Measurements from ENCODE around the gene IFT22.
"Not testable (repeated sequence)": the region's sequence is repeated elsewhere in the genome, so short reads cannot be mapped to it uniquely, and the experiment has no call there.

Gene IFT22

DNA sequence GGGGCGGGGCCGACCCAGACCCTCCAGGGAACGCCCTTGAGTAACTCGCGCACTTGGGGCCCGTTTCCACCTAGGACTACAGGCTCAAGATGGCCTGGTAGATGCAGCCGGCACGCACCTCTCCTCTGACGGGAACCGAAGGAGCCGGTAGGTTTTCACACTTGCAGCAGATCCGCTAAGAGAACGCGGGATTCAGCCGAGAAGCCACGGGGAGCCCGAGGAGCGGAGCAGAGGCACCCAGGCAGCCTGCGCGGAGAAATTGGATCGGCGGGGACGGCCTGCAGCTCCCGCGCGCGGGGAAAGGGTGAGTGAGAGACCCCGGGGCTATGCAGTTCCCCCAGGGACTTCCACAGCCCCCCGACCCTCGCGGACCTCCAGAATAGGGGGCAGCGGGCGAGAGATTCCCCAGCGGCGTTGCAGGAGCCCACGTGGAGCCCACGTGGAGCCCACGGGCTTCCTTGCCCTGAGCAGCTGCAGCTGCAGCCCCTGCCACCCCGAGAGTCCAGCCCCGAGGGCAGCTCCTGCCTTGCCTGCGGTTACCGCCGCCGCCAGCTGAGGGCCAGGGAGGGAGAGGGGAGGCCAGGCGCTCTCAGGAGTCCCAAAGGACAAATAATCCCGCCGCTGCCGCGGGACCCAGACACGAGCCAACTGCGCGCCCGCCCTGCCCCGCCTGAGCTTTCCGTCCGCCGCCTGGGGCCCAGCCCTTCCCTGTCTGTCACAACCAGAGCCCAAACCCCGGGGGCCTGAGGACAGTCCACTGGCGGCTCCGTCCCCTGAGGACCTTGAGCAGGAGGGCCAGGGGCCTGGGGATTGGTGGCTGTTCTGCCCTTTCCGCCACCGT is 13.1 kb downstream of the IFT22 start:
- DNase-seq, result no peak

DNA sequence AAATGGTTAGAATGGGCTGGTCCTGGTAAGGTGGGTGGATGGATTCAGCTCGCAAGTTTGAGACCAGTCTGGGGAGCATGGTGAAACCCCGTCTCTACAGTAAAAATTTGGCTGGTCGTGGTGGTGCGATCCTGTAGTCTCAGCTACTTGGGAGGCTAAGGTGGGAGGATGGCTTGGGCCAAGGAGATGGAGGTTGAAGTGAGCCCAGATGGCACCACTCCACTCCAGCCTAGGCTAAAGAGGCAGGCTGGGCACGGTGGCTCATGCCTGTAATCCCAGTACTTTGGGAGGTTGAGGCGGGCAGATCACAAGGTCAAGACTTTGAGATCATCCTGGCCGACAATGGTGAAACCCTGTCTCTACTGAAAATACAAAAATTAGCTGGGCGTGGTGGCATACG is 15.3 kb downstream of the IFT22 start:
- DNase-seq, result no peak

DNA sequence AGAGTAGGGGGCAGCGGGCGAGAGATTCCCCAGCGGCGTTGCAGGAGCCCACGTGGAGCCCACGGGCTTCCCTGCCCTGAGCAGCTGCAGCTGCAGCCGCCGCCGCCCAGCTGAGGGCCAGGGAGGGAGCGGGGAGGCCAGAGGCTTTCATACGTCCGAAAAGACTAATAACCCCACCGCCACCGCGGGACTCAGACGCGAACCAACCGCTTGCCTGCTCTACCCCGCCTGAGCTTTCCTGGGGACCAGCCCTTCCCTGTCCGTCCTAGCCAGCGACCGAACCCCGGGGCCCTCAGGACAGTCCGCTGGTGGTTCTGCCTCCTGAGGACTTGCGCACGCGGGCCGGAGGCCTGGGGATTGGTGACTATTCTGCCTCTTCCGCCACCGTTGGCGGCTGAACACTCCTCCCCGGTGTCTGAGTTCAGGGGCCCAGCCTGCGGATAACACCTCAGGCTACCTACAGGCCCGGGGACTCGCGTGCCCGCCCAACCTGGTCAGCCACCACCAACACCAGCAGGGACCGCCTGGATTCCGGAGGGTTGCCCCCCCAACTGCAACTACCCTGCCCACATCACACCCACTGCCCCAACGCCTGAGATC is 18.4 kb downstream of the IFT22 start:
- DNase-seq, result no peak

DNA sequence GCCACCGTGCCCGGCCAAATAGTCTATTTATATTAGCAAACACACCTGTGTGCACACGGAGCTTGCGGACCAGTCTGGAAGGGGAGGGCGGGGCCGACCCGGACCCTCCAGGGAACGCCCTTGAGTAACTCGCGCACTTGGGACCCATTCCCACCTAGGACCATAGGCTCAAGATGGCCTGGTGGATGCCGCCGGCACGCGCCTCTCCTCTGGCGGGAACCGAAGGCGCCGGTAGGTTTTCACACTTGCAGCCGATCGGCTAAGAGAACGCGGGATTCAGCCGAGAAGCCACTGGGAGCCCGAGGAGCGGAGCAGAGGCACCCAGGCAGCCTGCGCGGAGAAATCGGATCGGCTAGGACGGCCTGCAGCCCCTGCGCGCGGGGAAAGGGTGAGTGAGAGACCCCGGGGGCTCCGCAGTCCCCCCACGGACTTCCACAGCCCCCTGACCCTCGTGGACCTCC is 18.9 kb downstream of the IFT22 start:
- DNase-seq, result no peak

DNA sequence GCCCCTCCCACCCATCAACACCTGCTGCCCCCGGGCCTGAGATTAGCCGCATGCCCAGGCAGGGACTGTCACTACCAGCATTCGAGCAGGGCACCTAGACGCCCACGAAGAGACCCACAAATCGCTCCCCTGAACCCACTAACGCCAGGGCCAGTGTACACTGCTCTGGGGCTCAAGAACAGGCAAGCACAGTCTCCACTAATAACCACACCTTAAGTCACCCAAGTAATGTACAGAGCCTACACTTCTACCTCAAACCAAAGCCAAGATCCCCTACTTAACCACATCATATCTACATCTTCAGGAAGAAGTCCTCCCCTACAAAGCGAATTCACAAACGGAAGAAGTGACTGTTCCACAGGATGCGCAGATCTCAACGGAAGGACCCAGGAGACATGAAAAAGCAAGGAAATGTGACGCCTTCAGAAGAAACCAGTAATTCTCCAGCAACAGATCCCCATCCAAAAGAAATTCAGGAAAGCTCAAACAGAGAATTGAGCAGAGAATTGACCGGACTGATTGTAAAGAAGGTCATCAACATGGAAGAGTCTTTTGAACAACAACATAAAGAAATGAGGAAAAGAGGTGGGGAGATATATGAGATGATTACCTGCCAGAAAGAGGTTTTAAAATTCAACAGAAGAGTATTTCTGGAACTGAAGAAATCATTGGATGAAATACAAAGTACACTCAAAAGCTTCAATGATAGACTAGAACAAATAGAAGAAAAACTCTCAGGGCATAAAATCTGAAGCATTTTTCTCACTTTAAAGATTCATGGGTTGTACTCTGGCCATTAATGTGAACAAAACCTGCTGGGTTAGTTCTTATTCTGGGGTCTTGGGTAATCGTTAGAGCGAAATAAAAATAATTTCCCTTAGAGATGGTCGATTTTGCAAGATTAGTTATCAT is 20.9 kb downstream of the IFT22 start:
- DNase-seq, result no peak

DNA sequence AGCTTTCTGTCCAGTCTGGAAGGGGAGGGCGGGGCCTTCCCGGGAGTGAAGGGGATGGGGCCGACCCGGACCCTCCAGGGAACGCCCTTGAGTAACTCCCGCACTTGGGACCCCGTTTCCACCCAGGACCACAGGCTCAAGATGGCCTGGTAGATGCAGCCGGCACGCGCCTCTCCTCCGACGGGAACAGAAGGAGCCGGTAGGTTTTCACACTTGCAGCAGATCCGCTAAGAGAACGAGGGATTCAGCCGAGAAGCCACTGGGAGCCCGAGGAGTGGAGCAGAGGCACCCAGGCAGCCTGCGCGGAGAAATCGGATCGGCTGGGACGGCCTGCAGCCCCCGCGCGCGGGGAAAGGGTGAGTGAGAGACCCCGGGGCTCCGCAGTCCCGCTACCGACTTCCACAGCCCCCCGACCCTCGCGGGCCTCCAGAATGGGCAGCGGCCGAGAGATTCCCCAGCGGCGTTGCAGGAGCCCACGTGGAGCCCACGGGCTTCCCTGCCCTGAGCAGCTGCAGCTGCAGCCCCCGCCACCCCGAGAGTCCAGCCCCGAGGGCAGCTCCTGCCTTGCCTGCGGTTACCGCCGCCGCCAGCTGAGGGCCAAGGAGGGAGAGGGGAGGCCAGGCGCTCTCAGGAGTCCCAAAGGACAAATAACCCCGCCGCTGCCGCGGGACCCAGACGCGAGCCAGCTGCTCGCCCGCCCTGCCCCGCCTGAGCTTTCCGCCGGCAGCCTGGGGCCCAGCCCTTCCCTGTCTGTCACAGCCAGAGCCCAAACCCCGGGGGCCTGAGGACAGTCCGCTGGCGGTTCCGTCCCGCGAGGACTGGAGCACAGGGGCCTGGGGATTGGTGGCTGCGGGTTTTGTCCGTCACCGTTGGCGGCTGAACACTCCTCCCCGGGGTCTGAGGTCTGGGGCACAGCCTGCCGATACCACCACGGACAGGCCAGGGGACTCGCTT is 21.8 kb downstream of the IFT22 start:
- DNase-seq, result no peak

DNA sequence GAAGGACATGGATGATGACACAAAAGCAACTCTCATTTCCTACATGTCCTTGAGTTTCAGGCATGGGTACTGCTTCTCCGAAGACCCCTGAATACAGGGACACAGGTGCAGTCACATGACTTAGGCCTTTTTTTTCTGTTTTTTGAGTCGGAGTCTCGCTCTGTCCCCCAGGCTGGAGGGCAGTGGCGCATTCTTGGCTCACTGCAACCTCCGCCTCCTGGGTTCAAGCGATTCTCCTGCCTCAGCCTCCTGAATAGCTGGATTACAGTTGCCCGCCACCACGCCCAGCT is 26.8 kb downstream of the IFT22 start:
- DNase-seq, result no peak

DNA sequence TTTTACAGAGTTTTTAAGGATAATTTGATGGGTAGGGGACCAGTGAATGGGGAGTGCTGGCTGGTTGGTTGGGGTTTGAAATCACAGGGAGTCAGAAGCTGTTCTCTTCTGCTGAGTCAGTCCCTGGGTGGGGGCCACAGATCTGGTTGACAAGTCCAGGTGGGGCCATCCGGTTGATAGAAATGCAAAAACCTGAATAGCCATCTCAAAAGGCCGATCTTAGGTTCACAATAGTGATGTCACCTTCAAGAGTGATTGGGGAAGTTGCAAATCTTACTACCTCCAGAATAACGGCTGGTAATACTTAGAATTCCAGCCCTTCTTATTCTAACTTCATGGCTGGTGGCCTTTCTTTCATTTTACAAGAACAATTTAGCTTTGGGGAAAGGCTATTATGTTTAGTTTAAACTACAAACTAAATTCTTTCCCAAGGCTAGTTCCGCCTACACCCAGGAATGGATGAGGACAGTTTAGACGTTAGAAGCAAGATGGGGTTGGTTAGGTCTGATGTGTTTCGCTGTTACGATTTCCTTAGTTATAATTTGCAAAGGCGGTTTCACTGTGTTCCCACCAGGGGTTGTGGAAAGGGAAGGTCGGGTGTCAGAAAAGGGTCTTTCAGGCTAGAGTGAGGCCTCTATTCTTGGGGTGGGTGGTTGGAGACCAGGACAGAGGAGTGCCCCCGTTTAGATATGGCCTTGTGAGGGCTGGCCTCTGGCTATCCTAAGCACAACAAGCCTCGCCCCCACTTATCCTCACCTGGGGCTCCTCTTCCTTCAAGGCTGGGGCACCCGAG is 27.4 kb downstream of the IFT22 start:
- no peak for DNase-seq

DNA sequence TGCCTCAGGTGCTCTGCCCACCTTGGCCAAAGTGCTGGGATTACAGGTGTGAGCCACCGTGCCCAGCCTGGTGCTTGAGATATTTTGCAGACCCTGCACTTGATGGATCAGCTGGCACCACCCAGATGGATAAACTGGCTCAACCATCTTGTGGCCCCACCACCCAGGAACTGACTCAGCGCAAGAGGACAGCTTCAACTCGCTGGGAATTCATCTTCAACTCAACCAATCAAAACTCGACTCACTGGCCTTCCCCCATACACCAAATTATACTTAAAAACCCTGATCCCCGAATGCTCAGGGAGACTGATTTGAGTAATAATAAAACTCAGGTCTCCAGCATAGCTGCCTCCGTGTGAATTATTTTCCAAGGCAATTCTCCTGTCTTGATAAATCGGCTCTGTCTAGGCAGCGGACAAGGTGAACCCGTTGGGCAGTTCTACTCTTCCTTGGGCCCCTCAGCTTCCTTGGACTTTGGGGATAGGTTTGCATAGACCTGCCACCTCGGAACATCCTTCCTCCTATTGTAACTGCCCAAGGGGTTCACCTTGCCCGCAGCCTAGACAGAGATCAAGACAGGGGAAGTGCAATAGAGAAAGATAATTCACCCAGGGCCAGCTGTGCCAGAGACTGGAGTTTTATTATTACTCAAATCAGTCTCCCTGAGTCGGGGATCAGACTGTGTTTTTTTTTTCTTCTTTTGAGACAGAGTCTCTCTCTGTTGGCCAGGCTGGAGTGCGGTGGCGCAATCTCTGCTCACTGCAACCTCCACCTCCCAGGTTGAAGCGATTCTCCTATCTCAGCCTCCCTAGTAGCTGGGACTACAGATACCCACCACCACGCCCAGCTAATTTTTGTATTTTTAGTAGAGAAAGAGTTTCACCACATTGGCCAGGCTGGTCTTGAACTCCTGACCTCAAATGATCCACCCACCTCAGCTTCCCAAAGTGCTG is 28.3 kb downstream of the IFT22 start:
- DNase-seq, result not testable (repeated sequence)

DNA sequence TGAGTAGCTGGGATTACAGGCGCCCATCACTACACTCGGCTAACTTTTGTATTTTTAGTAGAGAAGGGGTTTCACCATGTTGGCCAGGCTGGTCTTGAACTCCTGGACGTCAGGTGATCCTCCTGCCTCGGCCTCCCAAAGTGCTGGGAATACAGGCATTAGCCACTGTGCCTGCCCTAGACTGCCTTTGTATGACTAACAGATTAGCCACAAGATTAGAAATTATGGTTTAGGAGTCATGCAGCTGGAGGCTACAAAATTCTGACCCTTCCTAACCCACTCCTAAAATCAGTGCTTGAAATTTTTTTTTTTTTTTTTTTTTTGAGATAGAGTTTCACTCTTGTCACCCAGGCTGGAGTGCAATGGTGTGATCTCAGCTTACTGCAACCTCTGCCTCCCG is 29.0 kb downstream of the IFT22 start:
- not testable (repeated sequence) for DNase-seq

DNA sequence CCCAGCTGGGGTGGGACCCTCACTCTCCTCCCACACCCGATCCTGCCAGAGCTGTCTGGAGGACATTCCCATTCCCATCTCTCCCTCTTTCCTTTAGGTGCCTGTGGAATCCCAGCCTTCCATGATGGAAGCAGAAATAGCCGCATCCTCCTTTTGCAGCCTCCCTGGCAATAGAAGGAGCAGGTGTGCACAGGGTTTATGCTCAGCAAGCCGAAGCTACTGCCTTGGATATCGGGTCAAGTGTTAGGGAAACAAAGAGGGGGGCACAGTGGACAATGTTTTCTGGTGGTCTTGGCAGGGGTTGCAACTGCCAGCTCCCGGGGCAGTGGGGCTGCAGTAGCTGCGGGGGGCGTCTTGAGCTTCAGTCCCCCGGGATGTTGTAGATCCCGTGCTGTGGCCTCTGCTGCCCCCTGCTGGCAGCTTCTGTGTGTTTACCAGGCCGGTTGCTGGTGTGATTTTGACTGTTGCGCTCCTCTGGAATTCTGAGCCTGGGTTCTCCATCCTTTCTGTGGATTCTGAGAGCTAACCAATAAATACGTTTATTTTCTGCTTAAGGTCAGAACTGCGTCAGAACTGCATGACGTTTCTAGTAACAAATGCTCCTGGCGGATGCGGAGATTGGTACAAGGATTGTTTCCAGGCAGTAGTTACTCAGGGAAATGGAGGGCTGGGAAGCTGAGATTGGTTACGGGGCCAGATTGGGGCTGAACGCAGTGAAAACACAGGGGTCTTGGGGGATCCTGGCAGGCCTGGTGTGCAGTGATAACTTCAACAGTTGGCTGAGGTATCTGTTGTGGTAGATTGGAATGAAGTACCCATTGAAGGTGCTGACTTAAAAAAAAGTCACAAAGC is 31.2 kb downstream of the IFT22 start:
- DNase-seq, result peak; percentile 39

DNA sequence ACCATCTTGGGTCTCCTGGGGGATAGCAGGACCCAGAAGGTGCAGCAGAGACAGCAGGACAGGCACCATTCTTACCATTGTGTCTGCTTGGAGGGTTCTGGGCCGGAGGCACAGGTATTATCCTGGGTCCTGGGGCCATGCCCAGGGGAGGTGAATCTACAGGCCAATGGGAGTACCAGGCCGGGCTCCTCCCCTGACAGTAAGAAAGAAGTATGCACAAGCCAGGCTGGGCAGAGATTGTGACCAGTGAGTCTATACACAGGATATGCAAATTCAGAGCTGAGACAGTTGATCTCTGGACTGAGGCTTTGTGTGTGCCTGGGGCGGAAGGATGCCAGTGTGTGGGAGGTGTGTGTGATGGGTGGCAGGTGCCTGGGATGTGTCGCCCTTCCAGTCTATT is 31.9 kb downstream of the IFT22 start:
- DNase-seq, result not testable (repeated sequence)

DNA sequence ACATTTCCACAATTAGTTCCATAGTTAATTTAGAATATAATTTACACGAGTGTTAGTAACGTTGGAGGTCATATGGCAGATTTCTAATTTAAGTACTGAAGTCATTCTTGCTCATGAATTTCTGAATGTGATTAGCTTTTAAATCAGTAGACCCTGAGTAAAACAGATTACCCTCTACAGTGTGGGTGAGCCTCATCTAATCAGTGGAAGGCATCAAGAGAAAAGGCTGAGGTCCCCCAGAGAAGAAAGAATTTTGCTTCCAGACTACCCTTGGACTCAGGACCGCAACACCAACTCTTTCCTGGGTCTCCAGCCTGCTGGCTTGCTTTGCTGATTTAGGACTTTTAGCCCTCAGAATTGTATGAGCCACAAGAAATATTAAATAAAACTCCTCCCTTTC is 33.2 kb downstream of the IFT22 start:
- no peak for DNase-seq

DNA sequence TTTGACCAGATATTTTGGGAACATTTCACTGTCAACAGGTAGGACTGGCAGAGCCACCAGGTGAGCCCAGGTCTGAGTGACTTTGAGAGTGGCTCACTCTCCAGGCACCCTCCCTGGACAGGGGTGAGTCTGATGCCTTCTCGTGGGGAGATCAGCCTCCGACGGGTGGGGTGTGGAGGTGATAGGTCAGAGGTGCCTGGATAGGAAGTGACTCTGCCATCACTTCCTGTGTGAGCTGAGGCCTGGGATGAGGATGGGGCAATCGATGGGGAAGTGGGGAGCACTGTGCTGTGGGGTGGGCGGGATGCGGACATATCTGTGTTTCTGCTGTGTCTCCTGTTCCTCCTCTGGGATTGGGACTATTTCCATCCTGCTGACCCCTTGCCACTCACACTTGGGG is 34.6 kb downstream of the IFT22 start:
- peak; percentile 9 for DNase-seq

DNA sequence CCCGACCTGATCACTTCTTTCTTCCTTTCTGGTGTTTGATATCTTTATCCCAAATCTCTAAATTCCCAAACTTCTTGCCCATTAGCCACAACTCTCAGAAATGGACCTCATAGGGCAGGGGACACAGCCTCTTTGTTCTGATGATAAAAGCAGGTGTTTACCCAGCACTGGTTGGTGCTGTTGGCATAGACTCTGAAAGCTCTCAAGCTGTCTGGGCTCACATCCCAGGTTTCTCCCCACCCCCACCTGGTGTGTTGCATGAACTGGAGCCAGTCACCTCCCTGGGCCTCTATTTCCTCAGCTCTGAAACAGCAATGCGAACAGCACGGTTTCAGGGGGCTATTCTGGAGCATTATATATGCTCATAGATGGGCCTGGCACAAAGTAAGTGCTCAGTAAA is 35.7 kb downstream of the IFT22 start:
- not testable (repeated sequence) for DNase-seq

DNA sequence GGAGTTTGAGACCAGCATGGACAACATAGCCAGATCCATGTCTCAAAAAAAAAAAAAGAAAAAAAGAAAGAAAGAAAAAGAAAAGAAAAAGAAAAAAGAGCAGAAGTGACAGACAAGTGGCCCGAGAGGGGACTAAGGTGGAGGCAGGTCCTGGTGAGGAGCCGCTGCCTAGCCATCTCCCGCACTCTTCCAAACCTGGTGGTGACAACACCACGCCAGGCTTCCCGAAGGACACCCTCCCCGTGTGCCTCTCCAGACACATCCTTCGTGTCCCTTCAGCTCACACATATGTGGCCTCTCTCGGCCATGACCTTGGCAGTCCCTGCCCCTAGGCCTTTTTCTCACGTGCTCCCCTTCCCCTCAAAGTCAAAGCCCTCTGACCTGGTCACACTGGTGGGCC is 36.4 kb downstream of the IFT22 start:
- no peak for DNase-seq

DNA sequence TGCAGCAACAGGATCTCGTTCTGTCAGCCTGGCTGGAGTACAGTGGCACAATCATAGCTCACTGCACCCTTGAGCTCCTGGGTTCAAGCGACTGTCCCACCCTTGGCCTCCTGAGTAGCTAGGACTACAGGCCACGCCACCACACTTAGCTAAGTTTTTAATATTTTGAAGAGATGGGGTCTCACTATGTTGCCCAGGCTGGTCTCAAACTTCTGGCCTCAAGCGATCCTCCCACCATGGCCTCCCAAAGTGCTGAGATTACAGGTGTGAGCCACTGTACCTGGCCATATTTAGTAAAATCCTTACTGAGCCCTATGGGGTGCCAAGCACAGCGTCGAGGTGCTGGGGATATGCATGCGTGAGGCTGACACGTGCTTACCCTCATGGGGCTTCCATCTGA is 40.7 kb downstream of the IFT22 start:
- DNase-seq, result not testable (repeated sequence)

DNA sequence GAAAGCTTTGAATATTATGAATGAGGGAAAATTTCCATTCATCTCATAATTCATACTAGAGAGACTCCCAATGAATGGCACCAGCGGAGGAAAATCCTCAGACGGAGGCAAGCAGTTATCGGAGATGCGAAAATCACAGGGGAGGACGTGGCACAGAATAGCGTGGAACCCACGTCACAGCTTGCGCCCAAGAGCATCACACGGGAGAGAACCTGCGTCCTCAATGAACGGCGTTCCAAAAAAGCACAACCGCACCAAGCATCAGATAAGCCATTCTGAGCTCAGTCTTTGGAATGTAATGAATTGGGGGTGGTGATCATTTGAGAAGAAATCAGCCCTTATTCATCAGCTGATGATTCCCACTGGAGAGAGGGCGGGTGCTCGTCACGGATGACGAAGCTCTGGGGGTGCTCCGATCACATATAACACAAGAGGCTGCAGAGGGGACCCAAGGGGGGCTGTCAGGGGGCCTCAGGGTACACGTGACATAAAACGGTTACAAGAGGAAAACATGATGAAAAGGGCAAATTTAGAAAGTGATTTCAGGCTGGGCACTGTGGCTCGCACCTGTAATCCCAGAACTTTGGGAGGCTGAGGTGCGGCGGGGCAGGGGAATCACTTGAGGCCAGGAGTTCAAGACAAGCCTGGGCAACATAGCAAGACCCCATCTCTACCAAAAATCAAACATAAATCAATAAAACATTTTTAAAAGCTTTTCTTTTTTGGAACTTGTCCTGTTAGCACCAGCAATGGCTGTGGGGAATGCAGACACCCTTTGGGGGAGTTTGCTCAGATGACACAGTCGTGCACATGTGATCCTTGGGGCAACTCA is 42.9 kb downstream of the IFT22 start:
- DNase-seq, result no peak

DNA sequence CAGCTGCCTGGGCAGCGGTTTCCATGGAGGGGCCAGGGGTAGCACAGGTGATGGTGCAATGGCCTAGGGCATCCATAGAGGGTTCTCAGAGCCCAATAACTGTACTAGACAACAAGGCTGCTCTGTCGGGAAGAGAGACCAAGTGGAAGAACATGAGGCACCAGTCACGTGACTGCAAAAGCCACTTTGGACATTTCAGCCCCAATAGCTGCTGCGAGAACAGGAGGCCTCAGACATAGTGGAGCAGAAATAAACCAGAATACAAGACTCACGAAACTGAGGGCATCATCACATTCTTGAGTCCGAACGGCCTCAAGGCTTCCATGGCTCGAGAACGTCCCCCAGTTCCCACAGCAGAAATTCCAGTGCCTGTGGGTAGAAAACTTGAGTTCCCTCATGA is 44.5 kb downstream of the IFT22 start:
- no peak for DNase-seq
